GM12878 (cell line): ENCODE data around the gene FAM89B. TPM values are rescaled to one million over a fixed set of nuclear protein-coding genes. Genes with fewer than 3 reads are reported as not detected.

Experiments used
- BACH1 ChIP-seq: fragments of 450-650 bp; IDR thresholded peaks from 2 replicates; pipeline ENCODE4 v1.6.1; 2017; ENCODE audit warnings: mild to moderate bottlenecking, borderline replicate concordance
- BCL11A ChIP-seq: IDR thresholded peaks from 2 replicates; pipeline ENCODE4 v1.6.1; 2011; ENCODE audit warnings: low read depth, low read length
- DPF2 ChIP-seq: fragments of 450-650 bp; IDR thresholded peaks from 2 replicates; pipeline ENCODE4 v1.6.1; 2017; ENCODE audit warnings: mild to moderate bottlenecking
- E4F1 ChIP-seq: fragments of 450-650 bp; IDR thresholded peaks from 2 replicates; pipeline ENCODE4 v1.6.1; 2018; ENCODE audit warnings: borderline replicate concordance, mild to moderate bottlenecking; ENCODE audit not compliant: partially characterized antibody
- IKZF1 ChIP-seq: fragments of 450-650 bp; conservative IDR thresholded peaks from 2 replicates; pipeline ENCODE4 v1.6.1; 2017; ENCODE audit warnings: antibody characterized with exemption, mild to moderate bottlenecking
- NR2F1 ChIP-seq: fragments of 450-650 bp; conservative IDR thresholded peaks from 2 replicates; pipeline ENCODE4 v1.6.1; 2017; ENCODE audit warnings: mild to moderate bottlenecking
- POU2F2 ChIP-seq: IDR thresholded peaks from 3 replicates; pipeline ENCODE4 v1.6.1; 2011; ENCODE audit warnings: low read depth, mild to moderate bottlenecking, low read length, borderline replicate concordance
- REST ChIP-seq: IDR thresholded peaks from 2 replicates; pipeline ENCODE4 v1.6.1; 2012; ENCODE audit warnings: mild to moderate bottlenecking, low read depth, low read length
- SIN3A ChIP-seq: IDR thresholded peaks from 2 replicates; pipeline ENCODE4 v1.6.1; 2012; ENCODE audit warnings: low read depth, low read length, improper control_type of control experiment
- SIX5 ChIP-seq: IDR thresholded peaks from 2 replicates; pipeline ENCODE4 v1.6.1; 2011; ENCODE audit warnings: mild to moderate bottlenecking, low read depth, low read length, moderate library complexity; ENCODE audit not compliant: severe bottlenecking
- SMC3 ChIP-seq: IDR thresholded peaks from 2 replicates; pipeline ENCODE4 v1.6.1; 2011; ENCODE audit warnings: low read length, improper control_type of control experiment, borderline replicate concordance
- SP1 ChIP-seq: IDR thresholded peaks from one replicate; pipeline ENCODE4 v1.6.1; 2011; ENCODE audit warnings: low read depth, low read length
- SREBF2 ChIP-seq: IDR thresholded peaks from 2 replicates; pipeline ENCODE4 v1.6.1; 2012; ENCODE audit warnings: mild to moderate bottlenecking, low read length
- YY1 ChIP-seq: IDR thresholded peaks from 2 replicates; pipeline ENCODE4 v1.6.1; 2011; ENCODE audit warnings: low read depth, mild to moderate bottlenecking, low read length
- ZNF622 ChIP-seq: fragments of 450-650 bp; IDR thresholded peaks from 2 replicates; pipeline ENCODE4 v1.6.1; 2017; ENCODE audit warnings: mild to moderate bottlenecking, inconsistent platforms
- polyA plus RNA-seq, 11 experiments: library from polyadenylated mRNA; depleted of rRNA in 4 of 11; unstranded in 6 of 11; stranded (reverse) in 5 of 11; fragments of >200 nt; fragmentation: Nextera tagmentation in 4 of 11; fragmentation: Illumina TruSeq in 1 of 11; extraction: Ambion mirVana in 4 of 11; extraction: Trizol in 1 of 11; gene quantifications; 1 replicate in 1 of 11; 2 replicates in 10 of 11; pipeline versions ENCODE4 v1.2.1 to v1.2.3, GENCODE V29; 2011 to 2016; ENCODE audit warnings: inconsistent platforms in 2 of 11, missing spikeins in 2 of 11, low read depth in 1 of 11
- total RNA-seq, 4 experiments: library from RNA; depleted of rRNA in 3 of 4; stranded (reverse); fragments of >200 nt in 3 of 4; fragmentation: Illumina TruSeq in 1 of 4; extraction: Trizol in 1 of 4; gene quantifications; 2 replicates each; pipeline versions ENCODE4 v1.2.1 to v1.2.3, GENCODE V29; 2013 to 2021
- TF ChIP-seq, protein P1 (sequence below), 3 experiments: IDR thresholded peaks in 2 of 3; conservative IDR thresholded peaks in 1 of 3; 2 replicates each; pipeline ENCODE4 v1.5.1; 2011; ENCODE audit warnings: low read depth in 3 of 3, low read length in 3 of 3, mild to moderate bottlenecking in 3 of 3, control low read depth in 2 of 3, moderate library complexity in 2 of 3, inconsistent platforms in 1 of 3, mixed read lengths in 1 of 3; ENCODE audit not compliant: control insufficient read depth in 2 of 3, insufficient read depth in 1 of 3; ENCODE audit errors: extremely low read depth in 1 of 3
- TF ChIP-seq, protein P2 (sequence below): IDR thresholded peaks from 2 replicates; pipeline ENCODE4 v1.6.1; 2011; ENCODE audit warnings: borderline replicate concordance, low read depth, mild to moderate bottlenecking, moderate library complexity, mixed read lengths, low read length; ENCODE audit not compliant: insufficient read depth; ENCODE audit errors: extremely low read length
- TF ChIP-seq, protein P3 (sequence below): fragments of 450-650 bp; IDR thresholded peaks from 2 replicates; pipeline ENCODE4 v1.6.1; 2017; ENCODE audit warnings: mild to moderate bottlenecking, low read depth, inconsistent platforms; ENCODE audit not compliant: poor library complexity, severe bottlenecking

FAM89B gene
- total and polyA plus RNA-seq, 10 of the 15 experiments (the other 5 are each of a cell fraction or from before 2014, with no cell fraction given) = 0.34 to 36.7 (median 9.8) TPM

GRCh38 chr11:65569973-65570918 lies 2.1 kb upstream of the FAM89B start, which contains the start of gene ZNRD2 (continued):
- TF ChIP-seq, protein P1, sequence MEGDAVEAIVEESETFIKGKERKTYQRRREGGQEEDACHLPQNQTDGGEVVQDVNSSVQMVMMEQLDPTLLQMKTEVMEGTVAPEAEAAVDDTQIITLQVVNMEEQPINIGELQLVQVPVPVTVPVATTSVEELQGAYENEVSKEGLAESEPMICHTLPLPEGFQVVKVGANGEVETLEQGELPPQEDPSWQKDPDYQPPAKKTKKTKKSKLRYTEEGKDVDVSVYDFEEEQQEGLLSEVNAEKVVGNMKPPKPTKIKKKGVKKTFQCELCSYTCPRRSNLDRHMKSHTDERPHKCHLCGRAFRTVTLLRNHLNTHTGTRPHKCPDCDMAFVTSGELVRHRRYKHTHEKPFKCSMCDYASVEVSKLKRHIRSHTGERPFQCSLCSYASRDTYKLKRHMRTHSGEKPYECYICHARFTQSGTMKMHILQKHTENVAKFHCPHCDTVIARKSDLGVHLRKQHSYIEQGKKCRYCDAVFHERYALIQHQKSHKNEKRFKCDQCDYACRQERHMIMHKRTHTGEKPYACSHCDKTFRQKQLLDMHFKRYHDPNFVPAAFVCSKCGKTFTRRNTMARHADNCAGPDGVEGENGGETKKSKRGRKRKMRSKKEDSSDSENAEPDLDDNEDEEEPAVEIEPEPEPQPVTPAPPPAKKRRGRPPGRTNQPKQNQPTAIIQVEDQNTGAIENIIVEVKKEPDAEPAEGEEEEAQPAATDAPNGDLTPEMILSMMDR (IDR thresholded peaks at IDR 0.05 in 2 of 3, conservative IDR thresholded peaks at IDR 0.05 in 1 of 3; ENCODE audit: control insufficient read depth in 2 of 3, extremely low read depth in 1 of 3, insufficient read depth in 1 of 3, low read depth in 3 of 3, low read length in 3 of 3) = peak; percentile 69 to 79 (median 69)
- TF ChIP-seq YY1 = peak; percentile 95
- TF ChIP-seq IKZF1 = peak; percentile 96
- TF ChIP-seq NR2F1 = peak; percentile 84
- no peak for TF ChIP-seq SREBF2
- TF ChIP-seq SP1 = peak; percentile 96
- TF ChIP-seq DPF2 = peak; percentile 86
- TF ChIP-seq BACH1 = no peak
- TF ChIP-seq SIN3A = peak; percentile 91
- peak; percentile 66 for TF ChIP-seq SMC3
- no peak for TF ChIP-seq REST
- TF ChIP-seq SIX5 = peak; percentile 77
- peak; percentile 30; the same call in 2 of the 3 replicates for TF ChIP-seq POU2F2
- TF ChIP-seq ZNF622 = no peak
- TF ChIP-seq, protein P2, sequence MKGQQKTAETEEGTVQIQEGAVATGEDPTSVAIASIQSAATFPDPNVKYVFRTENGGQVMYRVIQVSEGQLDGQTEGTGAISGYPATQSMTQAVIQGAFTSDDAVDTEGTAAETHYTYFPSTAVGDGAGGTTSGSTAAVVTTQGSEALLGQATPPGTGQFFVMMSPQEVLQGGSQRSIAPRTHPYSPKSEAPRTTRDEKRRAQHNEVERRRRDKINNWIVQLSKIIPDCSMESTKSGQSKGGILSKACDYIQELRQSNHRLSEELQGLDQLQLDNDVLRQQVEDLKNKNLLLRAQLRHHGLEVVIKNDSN = no peak
- peak; percentile 9; the same call in 1 of the 2 replicates for TF ChIP-seq BCL11A
- TF ChIP-seq, protein P3, sequence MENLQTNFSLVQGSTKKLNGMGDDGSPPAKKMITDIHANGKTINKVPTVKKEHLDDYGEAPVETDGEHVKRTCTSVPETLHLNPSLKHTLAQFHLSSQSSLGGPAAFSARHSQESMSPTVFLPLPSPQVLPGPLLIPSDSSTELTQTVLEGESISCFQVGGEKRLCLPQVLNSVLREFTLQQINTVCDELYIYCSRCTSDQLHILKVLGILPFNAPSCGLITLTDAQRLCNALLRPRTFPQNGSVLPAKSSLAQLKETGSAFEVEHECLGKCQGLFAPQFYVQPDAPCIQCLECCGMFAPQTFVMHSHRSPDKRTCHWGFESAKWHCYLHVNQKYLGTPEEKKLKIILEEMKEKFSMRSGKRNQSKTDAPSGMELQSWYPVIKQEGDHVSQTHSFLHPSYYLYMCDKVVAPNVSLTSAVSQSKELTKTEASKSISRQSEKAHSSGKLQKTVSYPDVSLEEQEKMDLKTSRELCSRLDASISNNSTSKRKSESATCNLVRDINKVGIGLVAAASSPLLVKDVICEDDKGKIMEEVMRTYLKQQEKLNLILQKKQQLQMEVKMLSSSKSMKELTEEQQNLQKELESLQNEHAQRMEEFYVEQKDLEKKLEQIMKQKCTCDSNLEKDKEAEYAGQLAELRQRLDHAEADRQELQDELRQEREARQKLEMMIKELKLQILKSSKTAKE = peak; percentile 64
- TF ChIP-seq E4F1 = peak; percentile 43
